Measurements from ENCODE around the gene ADAM12.

- no peak for TF ChIP-seq ISL1 (CRISPR knock-in tag; IDR thresholded peaks at IDR 0.05)
- TF ChIP-seq SNAI2 (CRISPR knock-in tag; IDR thresholded peaks at IDR 0.05) = no peak
- TF ChIP-seq ZNF8 (CRISPR knock-in tag; IDR thresholded peaks at IDR 0.05) = no peak
- TF ChIP-seq ZNF565 (CRISPR knock-in tag; conservative IDR thresholded peaks at IDR 0.05; ENCODE audit: low read depth) = no peak
- no peak for TF ChIP-seq ZFP3 (CRISPR knock-in tag; IDR thresholded peaks at IDR 0.05)
- TF ChIP-seq RARB (CRISPR knock-in tag; IDR thresholded peaks at IDR 0.05) = no peak
- TF ChIP-seq PATZ1 (CRISPR knock-in tag; IDR thresholded peaks at IDR 0.05; ENCODE audit: borderline replicate concordance) = no peak
Observed at GRCh38 chr10:126179637-126180036, 208.6 kb downstream of the ADAM12 start.
